ENCODE results near the gene ZKSCAN4. TPM values are rescaled to one million over a fixed set of nuclear protein-coding genes. Genes with fewer than 3 reads are reported as not detected.

The ZKSCAN4 gene
- polyA plus RNA-seq, 1 of the 3 experiments (the other 2 are of a cell fraction) = 2.9 TPM

- no peak for DNase-seq
- H3K9me3 ChIP-seq = no peaks in the 10 kb centered on the region
- no peak overlapping the region for H3K9ac ChIP-seq
- POLR2A ChIA-PET = no interaction called here
- H3K79me2 ChIP-seq (ENCODE audit: insufficient read depth) = no peaks in the 10 kb centered on the region
- CTCF ChIA-PET = interaction anchor here (1.4 kb wide), 1 partner anchor 16 kb away, joined by 3 read pairs; no protein-coding TSS in a partner anchor
- no peaks in the 10 kb centered on the region for H3K27me3 ChIP-seq (ENCODE audit: insufficient read depth)
- H3K4me2 ChIP-seq = no peak overlapping the region
- H3K36me3 ChIP-seq (replicated peaks in 1 of 2; ENCODE audit: control insufficient read depth in 1 of 2, insufficient read depth in 2 of 2, low read length in 1 of 2) = peaks cover 45% of the 10 kb centered on the region in 2 experiments
- no peaks in the 10 kb centered on the region for H3K4me1 ChIP-seq (ENCODE audit: control insufficient read depth in 1 of 2, insufficient read depth in 2 of 2, low read depth in 1 of 2, low read length in 1 of 2)
- no peak for TF ChIP-seq FOXM1 (IDR thresholded peaks at IDR 0.05; ENCODE audit: low read depth)
- no peak for TF ChIP-seq CTCF (IDR thresholded peaks at IDR 0.05)
- no peak for TF ChIP-seq FOSL2 (IDR thresholded peaks at IDR 0.05; ENCODE audit: borderline replicate concordance, low read depth)
- no peak for TF ChIP-seq TEAD4 (IDR thresholded peaks at IDR 0.05; ENCODE audit: borderline replicate concordance, insufficient read depth)
- no peak for TF ChIP-seq FOXJ3 (CRISPR knock-in tag; IDR thresholded peaks at IDR 0.05)
- no peak for TF ChIP-seq IRF3 (IDR thresholded peaks at IDR 0.05; ENCODE audit: low read depth, low read length)
- TF ChIP-seq TCF12 (IDR thresholded peaks at IDR 0.05) = no peak
- no peak for TF ChIP-seq GATA2 (CRISPR knock-in tag; IDR thresholded peaks at IDR 0.05)
- TF ChIP-seq EZH2phosphoT487 (IDR thresholded peaks at IDR 0.05; ENCODE audit: borderline replicate concordance, low read depth) = no peak
- no peak for TF ChIP-seq REST (IDR thresholded peaks at IDR 0.05; ENCODE audit: low read depth, low read length)
- TF ChIP-seq POLR2AphosphoS5 (IDR thresholded peaks at IDR 0.05; ENCODE audit: low read depth, low read length) = no peak
- TF ChIP-seq EP300 (IDR thresholded peaks at IDR 0.05; ENCODE audit: borderline replicate concordance in 1 of 2, low read depth in 1 of 2, low read length in 1 of 2) = no peak
- no peak for TF ChIP-seq TAF1 (IDR thresholded peaks at IDR 0.05; ENCODE audit: borderline replicate concordance, low read depth, low read length)
- no peak for TF ChIP-seq ZBTB33 (IDR thresholded peaks at IDR 0.05; ENCODE audit: borderline replicate concordance, low read depth)
- TF ChIP-seq, protein P1, sequence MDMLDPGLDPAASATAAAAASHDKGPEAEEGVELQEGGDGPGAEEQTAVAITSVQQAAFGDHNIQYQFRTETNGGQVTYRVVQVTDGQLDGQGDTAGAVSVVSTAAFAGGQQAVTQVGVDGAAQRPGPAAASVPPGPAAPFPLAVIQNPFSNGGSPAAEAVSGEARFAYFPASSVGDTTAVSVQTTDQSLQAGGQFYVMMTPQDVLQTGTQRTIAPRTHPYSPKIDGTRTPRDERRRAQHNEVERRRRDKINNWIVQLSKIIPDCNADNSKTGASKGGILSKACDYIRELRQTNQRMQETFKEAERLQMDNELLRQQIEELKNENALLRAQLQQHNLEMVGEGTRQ (IDR thresholded peaks at IDR 0.05; ENCODE audit: borderline replicate concordance, low read depth, low read length) = no peak
- H2AFZ ChIP-seq (ENCODE audit: low read depth) = no peak overlapping the region
- no peak overlapping the region for H3K4me3 ChIP-seq (ENCODE audit: low read depth in 2 of 2, low read length in 1 of 2)
- H4K20me1 ChIP-seq (ENCODE audit: insufficient read depth) = no peaks in the 10 kb centered on the region
- no peaks in the 10 kb centered on the region for H3F3A ChIP-seq (replicated peaks; ENCODE audit: insufficient read depth)
- WGBS (ENCODE audit: low lambda C conversion rate) = 80% methylated on average over 3 of the region's 3 CpGs
- H3K9me2 ChIP-seq = no peaks in the 10 kb centered on the region
- H3K27ac ChIP-seq (ENCODE audit: low read depth in 2 of 2, low read length in 1 of 2) = no peak overlapping the region
Measured at GRCh38 chr6:28235912-28236452, 16.1 kb downstream of the ZKSCAN4 start.

All from SK-N-SH (cell line).